Posterior vena cava (tissue), 2 donors: ENCODE data around the gene APC2. TPM values are rescaled to one million over a fixed set of nuclear protein-coding genes. Genes with fewer than 3 reads are reported as not detected.
"Not testable (repeated sequence)": the region's sequence is repeated elsewhere in the genome, so short reads cannot be mapped to it uniquely, and the experiment has no call there.

Source experiments
- DNase-seq: peaks from one replicate; pipeline ENCODE4 v3.0.0-alpha.2; 2020; ENCODE audit warnings: low spot score
- intact Hi-C, 2 donors: fragments of 100-400 bp; cut with DNase I; formaldehyde crosslinking; loops; one replicate each; pipeline versions ENCODE4 v1.14.1 to v1.14.2; 2022 to 2023
- total RNA-seq, 2 donors: library from RNA; stranded (reverse); fragmentation: NEBNext Ultra II Directional; extraction: Animal tissue kit (Norgen Biotek cat#: 25700); gene quantifications; one replicate each; pipeline ENCODE4 v1.2.1, GENCODE V29; 2021
- donor health status: DM: yes; HTN: yes; CAD: no.
- donor health status: DM: yes; HTN: yes; CAD: no.

The APC2 gene
- total RNA-seq, 2 donors from 2014 or later, result 0.05 to 0.10 TPM

GRCh38 chr19:1411255-1412191, 38.4 kb upstream of the APC2 start:
- intact Hi-C loops, result no loop called here
- DNase-seq, result peak; percentile 88

- no peak for DNase-seq
Measured at GRCh38 chr19:1412323-1412923, 37.5 kb upstream of the APC2 start.

GRCh38 chr19:1412995-1413800, 36.7 kb upstream of the APC2 start:
- intact Hi-C loops, result no loop called here
- DNase-seq, result no peak

More at GRCh38 chr19:1412323-1412923, 37.5 kb upstream of the APC2 start:
- intact Hi-C loops, result no loop called here

- intact Hi-C loops, result no loop called here
- DNase-seq, result no peak
Measured at GRCh38 chr19:1416014-1416841, 33.7 kb upstream of the APC2 start.

GRCh38 chr19:1417145-1417544, 32.8 kb upstream of the APC2 start:
- no peak for DNase-seq
- intact Hi-C loops, result no loop called here

GRCh38 chr19:1417681-1418495, 32.0 kb upstream of the APC2 start:
- intact Hi-C loops, result no loop called here
- no peak for DNase-seq

GRCh38 chr19:1418496-1418775, 31.5 kb upstream of the APC2 start:
- DNase-seq, result no peak
- intact Hi-C loops, result no loop called here

GRCh38 chr19:1418951-1419738, 30.8 kb upstream of the APC2 start:
- intact Hi-C loops, result no loop called here
- no peak for DNase-seq

- DNase-seq, intact Hi-C loops: not testable (repeated sequence)
Measured at GRCh38 chr19:1420085-1420484, 29.8 kb upstream of the APC2 start.

GRCh38 chr19:1420590-1420989, 29.3 kb upstream of the APC2 start:
- no peak for DNase-seq
- intact Hi-C loops, result no loop called here

GRCh38 chr19:1421218-1421957, 28.5 kb upstream of the APC2 start:
- intact Hi-C loops, result no loop called here
- no peak for DNase-seq

GRCh38 chr19:1421958-1422305, 28.0 kb upstream of the APC2 start:
- intact Hi-C loops, result no loop called here
- no peak for DNase-seq

GRCh38 chr19:1422360-1422759, 27.6 kb upstream of the APC2 start:
- intact Hi-C loops, result no loop called here
- DNase-seq, result no peak

- intact Hi-C loops, result no loop called here
- no peak for DNase-seq
Measured at GRCh38 chr19:1422943-1423342, 27.0 kb upstream of the APC2 start.

GRCh38 chr19:1423436-1424191, 26.3 kb upstream of the APC2 start:
- no peak for DNase-seq
- intact Hi-C loops, result no loop called here

GRCh38 chr19:1424192-1424955, 25.5 kb upstream of the APC2 start:
- no peak for DNase-seq
- intact Hi-C loops, result no loop called here
